GM21619 (cell line): Measurements from ENCODE around the gene LCT.
A peak's percentile ranks its signal among the peaks of the same experiment; 100 is the strongest.
"Not testable (repeated sequence)": the region's sequence is repeated elsewhere in the genome, so short reads cannot be mapped to it uniquely, and the experiment has no call there.

Experiments
- ATAC-seq: cut with Tn5 transposase; IDR thresholded peaks from one replicate; pipeline ENCODE4 v1.9.1; 2021; ENCODE audit not compliant: unreplicated experiment

The LCT gene

GRCh38 chr2:135798275-135798705 lies 38.7 kb downstream of the LCT start:
- no peak for ATAC-seq

GRCh38 chr2:135797497-135798274 lies 39.3 kb downstream of the LCT start:
- peak; percentile 66 for ATAC-seq

GRCh38 chr2:135796606-135797005 lies 40.4 kb downstream of the LCT start:
- no peak for ATAC-seq

- not testable (repeated sequence) for ATAC-seq
Measured at GRCh38 chr2:135795641-135796040, 41.3 kb downstream of the LCT start.

GRCh38 chr2:135792401-135793150 lies 44.4 kb downstream of the LCT start:
- ATAC-seq: peak; percentile 32

- ATAC-seq: no peak
Measured at GRCh38 chr2:135791418-135792190, 45.4 kb downstream of the LCT start.

GRCh38 chr2:135790423-135790822 lies 46.6 kb downstream of the LCT start:
- no peak for ATAC-seq

- ATAC-seq: no peak
Measured at GRCh38 chr2:135786823-135787222, 50.2 kb downstream of the LCT start.

- no peak for ATAC-seq
Measured at GRCh38 chr2:135785032-135785431, 52.0 kb downstream of the LCT start.

- ATAC-seq: no peak
Measured at GRCh38 chr2:135783439-135783838, 53.5 kb downstream of the LCT start.

- no peak for ATAC-seq
Measured at GRCh38 chr2:135782231-135782630, 54.8 kb downstream of the LCT start.

GRCh38 chr2:135776367-135776766 lies 60.6 kb downstream of the LCT start:
- ATAC-seq: no peak

GRCh38 chr2:135775420-135775819 lies 61.6 kb downstream of the LCT start:
- no peak for ATAC-seq

GRCh38 chr2:135773917-135774316 lies 63.1 kb downstream of the LCT start:
- no peak for ATAC-seq

- ATAC-seq: no peak
Measured at GRCh38 chr2:135773319-135773718, 63.7 kb downstream of the LCT start.

- ATAC-seq: no peak
Measured at GRCh38 chr2:135768863-135769262, 68.1 kb downstream of the LCT start.

- ATAC-seq: no peak
Measured at GRCh38 chr2:135762530-135762929, 74.5 kb downstream of the LCT start.

- no peak for ATAC-seq
Measured at GRCh38 chr2:135762022-135762421, 75.0 kb downstream of the LCT start.

- no peak for ATAC-seq
Measured at GRCh38 chr2:135756692-135757091, 80.3 kb downstream of the LCT start.

GRCh38 chr2:135755573-135755972 lies 81.4 kb downstream of the LCT start:
- no peak for ATAC-seq

GRCh38 chr2:135745545-135745944 lies 91.4 kb downstream of the LCT start:
- ATAC-seq: no peak
